ENCODE results near the gene ECE1.
"Not testable (repeated sequence)": the region's sequence is repeated elsewhere in the genome, so short reads cannot be mapped to it uniquely, and the experiment has no call there.

Gene ECE1

DNA sequence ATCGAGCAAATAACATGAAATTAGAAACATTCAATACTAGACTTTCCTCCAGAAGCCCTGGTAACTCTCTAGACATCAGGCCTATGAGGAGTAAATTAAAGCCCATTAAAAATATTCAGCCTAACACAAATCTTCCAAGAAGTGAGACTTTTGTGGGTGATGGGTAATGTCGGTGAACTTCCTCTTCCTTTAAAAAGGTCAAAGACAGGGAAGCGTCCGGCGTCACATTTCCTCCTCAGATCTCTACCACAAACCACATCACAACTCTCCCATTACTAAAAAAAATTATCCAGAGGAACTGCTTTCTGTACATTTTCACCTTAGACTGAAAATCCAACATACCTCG lies 115.0 kb downstream of the ECE1 start:
- peak; percentile 95 for DNase-seq

DNA sequence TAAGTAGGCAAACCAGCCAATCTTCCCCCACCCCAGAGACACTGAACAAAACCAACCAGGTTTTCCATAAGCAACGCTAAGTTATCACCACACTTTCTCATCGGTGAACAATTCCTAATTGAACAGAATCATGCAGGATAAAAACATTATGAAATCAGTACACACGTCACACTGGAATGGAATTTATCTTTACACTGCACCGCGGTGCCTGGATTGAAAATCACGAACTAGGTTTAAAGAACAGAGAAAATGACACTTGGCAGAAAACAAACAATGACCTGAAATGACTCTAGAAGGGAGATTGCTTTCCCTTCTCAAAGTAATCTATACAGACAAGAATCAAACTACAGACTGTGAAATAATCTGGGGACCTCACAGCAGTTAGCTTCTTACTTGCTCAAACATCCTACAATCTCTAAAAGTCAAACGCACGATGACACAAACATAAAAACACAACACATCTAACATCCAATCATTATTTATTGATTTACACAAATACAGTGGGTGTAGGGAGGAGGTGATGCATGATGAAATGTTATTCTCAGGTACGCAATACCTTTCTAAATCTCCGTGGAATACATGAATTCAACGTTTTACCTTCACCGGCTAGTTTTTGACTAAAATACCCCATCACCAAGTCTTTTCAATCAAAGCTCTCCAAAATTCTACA lies 115.5 kb downstream of the ECE1 start:
- DNase-seq = no peak

DNA sequence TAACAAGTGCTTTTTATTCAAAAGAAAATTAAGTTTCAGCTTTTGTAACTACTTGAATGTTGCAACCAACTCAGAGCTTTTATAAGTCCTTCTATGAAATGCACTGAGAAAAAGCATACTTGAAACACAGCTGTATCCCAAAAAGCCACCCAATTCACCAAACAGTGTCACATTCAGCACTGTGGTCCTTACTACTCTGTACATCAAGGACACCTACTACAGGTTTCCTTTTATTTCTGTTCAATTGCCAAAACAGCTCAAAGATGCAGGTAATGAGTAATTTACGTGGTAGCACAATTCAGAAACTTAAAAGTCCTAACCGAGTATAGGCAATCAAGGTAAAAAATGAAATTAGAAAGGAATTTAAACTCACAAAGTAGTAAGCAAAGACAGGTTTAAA lies 116.0 kb downstream of the ECE1 start:
- DNase-seq = no peak

DNA sequence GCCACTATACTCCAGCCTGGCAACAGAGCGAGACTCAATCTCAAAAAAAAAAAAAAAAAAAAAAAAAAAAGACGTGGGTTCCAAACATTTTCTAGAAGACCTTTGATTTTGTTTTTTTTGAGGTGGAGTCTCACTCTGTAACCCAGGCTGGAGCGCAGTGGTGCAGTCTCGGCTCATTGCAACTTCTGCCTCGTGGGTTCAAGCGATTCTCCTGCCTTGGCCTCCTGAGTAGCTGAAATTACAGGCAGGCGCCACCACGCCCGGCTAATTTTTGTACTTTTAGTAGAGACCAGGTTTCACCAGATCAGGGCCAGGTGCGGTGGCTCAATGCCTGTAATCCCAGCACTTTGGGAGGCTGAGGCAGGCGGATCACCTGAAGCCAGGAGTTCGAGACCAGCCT lies 117.2 kb downstream of the ECE1 start:
- not testable (repeated sequence) for DNase-seq

DNA sequence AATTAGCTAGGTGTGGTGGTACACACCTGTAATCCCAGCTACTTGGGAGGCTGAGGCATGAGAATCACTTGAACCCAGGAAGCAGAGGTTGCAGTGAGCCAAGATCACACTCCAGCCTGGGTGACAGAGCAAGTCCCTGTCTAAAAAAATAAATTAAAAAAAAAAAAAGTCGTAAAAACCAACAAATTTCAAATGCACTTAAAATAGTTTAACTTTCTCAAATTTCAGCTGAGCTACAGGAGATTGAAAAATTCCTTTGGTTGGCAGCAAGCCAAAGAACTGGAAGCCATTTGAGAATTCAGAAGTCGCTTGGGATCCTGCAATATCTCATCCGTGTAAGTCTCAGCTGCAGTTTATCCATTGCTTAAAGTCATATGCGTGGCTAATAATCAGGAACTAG lies 119.4 kb downstream of the ECE1 start:
- not testable (repeated sequence) for DNase-seq

DNA sequence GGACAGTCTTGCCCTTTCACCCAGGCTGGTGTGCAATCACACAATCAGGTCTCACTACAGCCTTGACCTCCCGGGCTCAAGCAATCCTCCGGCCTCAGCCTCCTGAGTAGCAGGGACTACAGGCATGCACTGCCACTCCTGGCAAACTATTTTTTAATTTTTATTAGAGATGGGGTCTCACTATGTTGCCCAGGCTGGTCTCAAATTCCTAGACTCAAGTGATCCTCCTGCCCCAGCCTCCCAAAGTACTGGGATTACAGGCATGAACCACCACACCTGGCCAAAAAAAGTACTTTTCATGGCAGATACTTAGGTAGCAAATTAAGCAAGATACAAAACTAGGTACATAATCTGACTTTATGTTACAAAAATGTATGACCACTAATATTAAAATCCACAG lies 121.8 kb downstream of the ECE1 start:
- no peak for DNase-seq

All from MV-4-11 (cell line).